DMS153 treated with DMSO at 0.1 percent for 48 hours (cell line): ENCODE measurements around the gene CGGBP1.

Experiments used
- DNase-seq: peaks from one replicate; lab custom pipeline; 2025; ENCODE audit not compliant: unreplicated experiment; lab: John Stamatoyannopoulos, UW

The CGGBP1 gene, protein sequence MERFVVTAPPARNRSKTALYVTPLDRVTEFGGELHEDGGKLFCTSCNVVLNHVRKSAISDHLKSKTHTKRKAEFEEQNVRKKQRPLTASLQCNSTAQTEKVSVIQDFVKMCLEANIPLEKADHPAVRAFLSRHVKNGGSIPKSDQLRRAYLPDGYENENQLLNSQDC

DNA sequence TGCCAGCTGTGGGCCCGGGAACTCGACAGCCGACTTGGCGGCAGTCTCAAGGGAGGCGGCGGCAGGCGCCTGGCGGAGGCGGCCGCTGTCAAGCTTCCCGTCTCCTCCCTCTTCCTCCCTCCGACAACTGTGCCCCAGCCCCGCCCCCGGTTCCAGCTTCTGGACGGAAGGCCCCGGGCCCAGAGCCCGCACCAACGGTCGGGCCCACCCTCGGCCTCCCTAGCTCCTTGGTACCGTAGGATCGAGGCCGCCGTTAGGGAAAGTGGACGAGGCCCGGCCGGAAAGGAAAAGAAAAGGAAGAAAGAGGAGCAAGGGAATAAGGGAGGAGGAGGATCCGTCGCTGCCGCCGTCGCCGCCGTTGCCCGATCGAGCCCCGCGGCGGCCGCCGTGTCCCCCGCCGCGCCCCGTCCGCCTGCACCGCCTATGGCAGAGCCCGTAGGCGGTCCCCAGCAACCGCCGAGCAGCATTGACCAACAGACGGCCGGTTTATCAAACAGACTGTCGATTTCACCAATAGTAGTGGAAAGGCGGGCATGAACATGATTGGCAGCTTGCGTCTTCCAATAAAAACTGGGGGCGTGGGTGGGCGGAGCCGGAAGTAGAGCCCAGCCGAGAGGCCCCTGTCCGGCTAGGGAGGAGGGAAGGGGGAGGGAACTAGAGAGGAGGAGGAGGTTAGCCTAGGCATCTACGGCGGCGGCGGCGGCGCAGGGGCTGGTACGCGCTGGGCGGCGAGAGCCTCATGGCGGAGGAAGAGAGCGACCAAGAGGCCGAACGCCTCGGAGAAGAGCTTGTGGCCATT, at the start of gene CGGBP1, which contains the start of gene ZNF654:
Gene CGGBP1, minus strand, starts transcription at position 425 of the 799 bp plus-strand sequence. CDS start 3,029 bp downstream, outside the sequence.
Gene ZNF654, plus strand, starts transcription at position 675 of the 799 bp plus-strand sequence. Its CDS starts 65 bp downstream, at position 740.
- peak; percentile 89 for DNase-seq

DNA sequence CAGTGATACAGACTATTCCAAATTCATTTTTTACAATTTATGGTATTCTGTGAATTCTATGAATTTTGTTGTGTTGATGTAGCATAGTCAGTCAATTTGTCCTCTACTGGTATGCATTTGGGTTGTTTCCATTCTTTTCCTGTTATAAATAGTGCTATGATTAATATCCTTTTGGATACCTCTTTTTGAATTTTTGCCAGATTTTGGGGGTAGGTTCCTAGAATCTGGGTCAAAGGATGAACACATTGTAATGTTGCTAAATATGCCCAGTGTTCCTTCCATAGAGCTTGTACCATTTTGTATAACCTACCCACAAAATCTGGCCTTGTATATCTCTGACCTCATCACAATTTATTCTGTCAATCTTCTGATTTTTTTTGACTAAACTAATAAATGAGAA, 46.5 kb upstream of the CGGBP1 start:
- DNase-seq: no peak

DNA sequence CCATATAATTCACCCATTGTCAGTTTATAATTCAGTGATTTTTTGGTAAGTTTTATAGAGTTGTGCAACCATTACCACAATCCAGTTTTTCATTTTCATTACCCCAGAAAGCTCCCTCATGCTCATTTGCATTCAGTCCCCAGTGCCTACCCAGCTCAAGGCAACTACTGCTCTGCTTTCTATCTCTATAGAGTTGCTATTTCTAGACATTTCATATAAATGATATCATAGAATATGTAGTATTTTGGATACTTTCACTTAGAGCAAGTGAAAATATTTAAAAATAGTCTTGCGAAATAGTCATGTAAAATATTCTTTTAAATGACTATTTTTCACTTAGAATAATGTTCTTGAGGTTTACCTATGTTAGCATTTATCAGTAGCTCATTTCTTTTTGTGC, 42.3 kb upstream of the CGGBP1 start:
- DNase-seq: no peak

DNA sequence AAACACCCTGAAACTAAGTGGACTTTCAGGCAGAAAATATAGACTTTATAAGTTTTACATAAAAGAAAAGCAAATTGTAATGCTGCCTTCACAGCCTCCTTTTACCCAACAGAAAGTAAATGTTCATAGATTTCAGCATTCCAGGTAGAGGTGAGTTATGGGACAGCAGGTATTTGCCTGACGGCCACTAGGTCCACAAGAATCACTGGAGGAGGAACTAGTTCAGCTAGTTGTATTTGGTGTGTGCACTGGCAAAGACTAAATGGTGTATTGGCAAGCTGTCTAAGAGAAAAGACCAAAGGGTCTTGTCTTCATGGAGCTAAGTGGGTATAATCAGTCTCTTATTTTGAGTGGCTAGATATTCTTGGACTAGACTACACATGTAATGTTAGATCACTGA, 34.5 kb upstream of the CGGBP1 start:
- DNase-seq: no peak

DNA sequence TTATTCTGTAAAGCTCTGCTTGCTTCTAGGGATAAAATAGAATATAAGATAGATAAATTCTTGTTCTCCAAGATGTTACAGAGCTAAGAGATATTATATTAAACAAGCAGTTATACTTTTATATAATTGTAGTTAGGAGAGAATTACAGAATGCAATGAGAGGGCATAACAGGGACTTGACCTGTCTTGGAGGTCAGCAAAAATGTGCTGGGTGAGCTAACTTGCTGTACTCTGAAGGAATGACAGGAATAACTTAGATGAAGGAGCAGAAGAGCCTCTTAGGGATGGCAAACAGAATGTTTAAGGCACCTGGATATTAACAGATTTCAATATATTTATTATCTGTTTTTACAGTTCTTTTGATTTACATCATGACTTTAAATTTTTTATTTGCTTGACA, 33.5 kb upstream of the CGGBP1 start:
- DNase-seq: no peak

DNA sequence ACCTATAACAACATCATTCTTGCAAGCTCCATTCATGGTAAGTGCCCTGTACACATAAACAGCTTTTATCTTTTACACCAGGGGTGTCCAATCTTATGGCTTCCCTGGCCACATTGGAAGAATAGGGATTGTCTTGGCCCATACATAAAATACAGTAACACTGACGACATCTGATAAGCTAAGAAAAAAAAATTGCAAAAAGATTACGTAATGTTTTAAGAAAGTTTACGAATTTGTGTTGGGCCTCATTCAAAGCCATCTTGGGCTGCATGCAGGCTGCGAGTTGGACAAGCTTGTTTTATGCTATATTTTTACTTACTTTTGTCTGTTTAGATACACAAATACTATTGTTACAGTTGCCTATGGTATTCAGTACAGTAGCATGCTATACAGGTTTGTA, 31.9 kb upstream of the CGGBP1 start:
- DNase-seq: no peak

DNA sequence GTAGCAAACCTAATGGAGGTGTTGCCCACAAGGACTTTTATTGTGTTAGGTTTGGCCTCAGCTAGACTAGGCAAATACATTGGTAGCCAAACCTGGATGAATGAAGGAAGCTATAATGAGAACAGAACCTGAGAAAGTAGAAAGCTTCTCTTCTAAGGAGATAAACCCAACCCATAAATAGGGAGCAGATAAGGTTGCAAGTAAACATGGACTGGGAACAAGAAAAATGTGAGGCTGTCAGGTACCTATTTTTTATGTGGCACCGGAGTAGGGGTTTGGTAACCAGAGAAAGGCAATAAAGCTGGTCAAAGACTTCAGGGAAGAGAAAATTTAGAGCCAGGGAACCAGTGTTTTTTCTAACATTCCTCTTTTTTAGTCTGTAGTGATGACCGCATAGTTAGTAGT, 25.3 kb upstream of the CGGBP1 start:
- DNase-seq: no peak

DNA sequence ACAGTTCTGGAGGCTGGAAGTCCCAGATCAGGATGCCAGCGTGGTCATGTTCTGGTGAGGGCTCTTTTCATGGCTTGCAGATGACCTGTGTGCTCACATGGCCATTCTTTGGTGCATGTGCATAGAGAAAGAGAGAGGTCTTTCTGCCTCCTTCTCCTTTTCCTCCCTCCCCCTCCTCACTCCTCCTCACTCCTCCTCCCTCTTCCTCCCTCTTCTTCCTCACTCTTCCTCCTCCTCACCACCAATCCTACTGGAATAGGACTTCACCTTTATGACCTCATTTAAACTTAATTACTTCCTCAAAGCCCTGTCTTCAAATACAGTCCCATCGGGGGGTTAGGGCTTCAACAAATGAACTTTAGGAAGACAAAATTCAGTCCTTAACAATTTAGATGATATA, 24.0 kb upstream of the CGGBP1 start:
- DNase-seq: no peak

DNA sequence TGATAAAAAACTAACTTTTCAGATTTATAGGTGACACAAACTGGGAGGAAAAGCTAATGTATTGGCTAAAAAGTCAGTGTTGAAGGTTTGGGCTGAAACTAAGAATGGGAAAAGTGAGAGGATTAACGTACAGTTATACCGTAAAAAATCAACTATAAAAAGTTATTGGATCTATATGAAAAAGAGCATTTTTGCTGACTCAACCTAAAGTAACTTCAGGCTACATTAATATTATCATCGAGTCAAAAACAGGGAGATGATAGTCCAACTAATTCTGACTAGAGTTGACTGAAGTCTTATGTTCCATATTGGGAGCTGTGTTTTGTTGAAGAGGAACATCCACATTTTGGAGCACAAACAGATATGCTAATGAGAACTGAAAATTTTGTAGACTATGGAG, 20.1 kb upstream of the CGGBP1 start:
- no peak for DNase-seq

DNA sequence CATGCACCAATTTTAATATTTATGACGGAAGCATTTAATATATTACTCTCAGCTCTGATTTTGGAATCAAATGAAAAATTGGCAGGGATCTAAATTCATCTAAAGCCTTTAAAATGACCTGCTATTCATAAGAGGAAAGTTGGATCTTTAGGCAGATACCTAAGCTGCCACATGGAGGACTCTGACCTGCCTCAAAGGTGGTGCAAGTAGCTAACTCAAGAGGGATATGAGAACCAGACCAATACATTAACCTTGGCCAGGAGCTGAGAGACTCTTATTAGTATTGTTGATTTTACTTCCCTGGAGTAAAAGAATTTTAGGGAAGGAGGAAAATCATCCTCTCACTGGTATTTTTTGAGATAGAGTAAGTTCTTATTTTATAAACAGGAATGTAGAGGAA, 17.9 kb upstream of the CGGBP1 start:
- no peak for DNase-seq

DNA sequence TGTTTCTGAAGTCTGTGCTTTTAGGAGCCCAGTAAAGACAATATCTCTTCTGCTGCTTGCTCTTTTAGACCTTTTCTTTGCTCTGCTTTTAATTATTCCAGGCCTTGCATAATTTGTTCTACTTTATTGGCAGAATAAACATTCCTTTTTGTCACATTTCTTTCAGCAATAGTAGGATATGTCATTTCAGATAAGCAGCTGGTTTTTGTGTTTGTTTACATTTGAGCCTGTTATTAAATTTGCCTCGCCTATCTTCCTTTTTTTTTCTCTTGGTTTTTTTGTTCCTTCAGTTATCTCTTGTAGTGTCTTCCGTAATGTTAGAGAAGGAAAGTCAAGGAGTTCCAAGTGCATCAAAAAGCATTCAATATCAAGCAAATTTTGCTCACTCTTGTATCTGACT, 16.7 kb upstream of the CGGBP1 start:
- no peak for DNase-seq

DNA sequence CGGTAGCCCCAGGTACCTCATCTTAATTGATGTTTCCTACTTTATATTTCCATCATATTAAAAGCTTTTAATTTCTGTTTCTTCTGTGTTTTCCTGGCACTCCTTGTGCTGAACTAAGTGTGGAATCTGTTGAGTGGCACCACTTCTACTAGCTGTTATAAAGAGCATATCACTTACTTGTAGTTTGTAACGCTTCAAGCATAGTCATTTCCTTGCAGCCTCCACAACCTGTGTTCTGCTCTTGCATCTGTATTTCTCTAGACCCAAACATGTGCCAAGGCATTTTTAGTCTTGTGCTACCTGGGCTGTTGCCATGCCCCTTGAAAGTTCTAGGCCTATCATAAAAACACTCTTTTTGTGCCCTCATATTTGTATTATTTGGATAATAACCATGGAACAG, 16.3 kb upstream of the CGGBP1 start:
- DNase-seq: no peak

DNA sequence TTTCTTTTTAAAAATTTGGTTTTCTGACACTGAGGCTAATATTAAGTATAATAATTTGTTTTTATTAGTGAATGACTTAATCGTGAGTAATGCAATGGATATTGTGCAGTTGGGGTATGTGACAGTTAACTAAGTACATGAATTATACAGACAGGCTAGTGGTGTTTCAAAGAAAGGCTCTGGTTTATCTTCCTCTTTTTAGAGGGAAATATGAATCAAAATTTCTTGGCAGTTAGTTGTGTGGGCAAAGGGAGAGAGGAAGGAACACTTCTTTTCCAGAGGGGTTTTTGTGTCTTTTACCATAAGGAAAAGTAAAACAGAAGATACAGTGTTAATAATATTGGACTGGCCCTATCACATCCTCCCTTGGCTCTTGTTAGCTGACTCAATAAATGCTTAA, 2.9 kb upstream of the CGGBP1 start:
- no peak for DNase-seq

DNA sequence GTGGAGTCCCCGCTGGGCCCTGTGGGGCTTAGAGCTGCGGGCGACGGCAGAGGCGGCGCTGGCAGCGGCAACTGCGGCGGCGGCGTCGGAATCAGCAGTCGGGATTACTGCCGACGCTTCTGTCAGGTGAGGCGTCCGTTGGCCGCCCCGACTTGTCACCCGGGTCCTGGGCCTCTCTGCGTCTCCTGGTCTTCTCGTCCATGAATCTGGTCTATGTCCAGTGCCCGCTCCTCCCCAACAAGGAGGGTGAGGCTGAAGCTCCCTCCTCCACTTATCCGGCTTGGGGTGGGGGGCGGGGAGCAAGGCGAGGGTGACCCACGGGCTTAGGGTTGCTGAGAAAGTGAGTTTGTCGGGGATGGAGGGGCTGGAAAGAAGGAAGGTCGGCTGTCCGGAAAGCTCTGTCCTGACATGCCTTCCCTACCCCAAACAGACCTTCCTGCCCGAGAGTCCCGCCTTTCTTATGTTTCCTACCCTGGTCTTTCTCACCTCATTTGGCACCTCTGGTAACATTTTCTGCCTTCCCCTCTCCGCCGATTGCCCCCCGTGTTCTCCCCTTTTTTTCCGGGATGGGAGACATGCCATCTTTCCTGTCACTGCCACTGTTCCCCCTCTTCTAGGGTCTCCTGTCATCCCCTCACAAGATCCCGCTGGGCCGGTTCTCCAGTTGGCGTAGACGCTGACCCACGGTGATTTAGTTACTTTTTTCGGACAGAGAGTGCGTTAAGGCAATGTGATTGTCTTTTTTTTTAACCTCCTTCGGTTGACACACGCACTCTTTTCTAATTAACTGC, 770 bp upstream of the CGGBP1 start:
- DNase-seq: no peak

DNA sequence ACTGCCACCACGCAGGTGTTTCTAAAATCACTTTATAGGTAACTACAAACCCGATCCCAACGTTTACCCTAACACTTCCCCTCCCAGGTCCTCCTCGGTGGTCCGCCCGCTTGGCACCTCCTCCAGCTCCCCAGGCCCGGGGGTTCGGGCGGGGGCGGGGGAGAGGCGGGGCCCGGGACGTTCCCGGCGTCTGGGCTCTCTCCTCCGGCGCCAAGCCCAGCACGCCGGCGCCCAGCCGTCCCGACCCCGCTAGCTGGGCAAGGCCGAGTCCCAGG, 562 bp downstream of the CGGBP1 start:
- no peak for DNase-seq

DNA sequence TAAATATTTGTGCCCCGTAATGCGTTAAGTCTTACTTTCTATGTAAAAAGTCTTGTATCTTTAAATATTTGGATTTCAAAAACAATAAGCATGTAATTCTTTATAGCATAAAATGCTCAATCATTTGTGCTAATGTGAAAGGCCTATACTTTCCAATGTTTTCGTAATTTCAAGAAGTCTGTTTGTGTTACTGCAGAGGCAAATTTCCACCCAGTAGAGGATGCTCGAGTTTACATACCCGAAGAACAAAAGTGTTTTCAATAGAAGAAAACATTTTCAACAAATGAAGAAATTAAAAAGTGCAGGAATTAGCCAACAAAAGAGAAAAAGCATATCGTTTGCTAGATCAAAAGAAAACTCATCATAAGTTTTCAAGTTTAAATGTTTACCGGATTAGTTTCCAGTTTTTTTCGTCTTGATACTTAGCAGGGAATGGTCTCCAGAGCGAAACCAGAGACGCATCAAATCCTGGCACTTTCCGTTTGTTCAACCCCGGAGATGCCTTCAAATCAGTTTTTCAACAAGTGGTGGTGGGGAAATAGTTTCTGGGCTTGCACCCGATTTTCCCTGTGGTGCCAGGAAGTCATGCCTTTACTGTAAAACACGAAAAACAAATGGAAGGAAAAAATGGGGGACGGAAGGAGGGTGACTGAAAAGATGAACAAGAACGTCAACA, 1.0 kb downstream of the CGGBP1 start:
- no peak for DNase-seq

DNA sequence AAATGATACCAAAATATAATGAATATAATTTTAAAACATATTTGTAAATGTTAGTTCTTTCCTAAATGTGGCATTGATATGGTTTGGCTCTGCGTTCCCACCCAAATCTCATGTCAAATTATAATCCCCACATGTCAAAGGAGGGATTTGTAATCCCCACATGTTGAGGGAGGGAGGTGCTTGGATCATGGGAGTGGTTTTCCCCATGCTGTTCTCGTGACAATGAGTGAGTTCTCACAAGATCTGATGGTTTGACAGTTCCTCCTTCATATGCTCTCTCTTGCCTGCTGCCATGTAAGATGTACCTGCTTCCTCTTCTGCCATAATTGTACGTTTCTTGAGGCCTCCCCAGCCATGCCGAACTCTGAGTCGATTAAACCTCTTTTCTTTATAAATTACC, 12.0 kb downstream of the CGGBP1 start:
- no peak for DNase-seq

DNA sequence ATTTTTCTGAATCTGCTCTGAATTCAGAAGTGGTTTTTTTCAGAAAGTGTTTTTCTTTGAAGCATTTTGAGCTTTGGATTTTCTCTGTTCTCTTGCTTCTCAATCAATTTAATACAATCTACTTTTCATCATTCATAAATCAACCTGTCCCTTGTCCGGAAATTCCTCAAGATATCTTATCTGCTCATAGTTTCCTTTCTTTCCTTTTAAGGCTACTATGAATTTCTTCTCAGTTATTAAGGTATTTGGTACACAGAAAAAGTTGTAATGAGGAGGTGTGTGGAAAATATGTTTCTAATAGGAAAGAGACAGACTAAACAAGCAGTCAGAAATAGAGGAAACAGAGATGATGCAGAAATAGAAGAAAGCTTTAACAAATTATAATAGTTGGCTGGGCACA, 14.4 kb downstream of the CGGBP1 start:
- no peak for DNase-seq

DNA sequence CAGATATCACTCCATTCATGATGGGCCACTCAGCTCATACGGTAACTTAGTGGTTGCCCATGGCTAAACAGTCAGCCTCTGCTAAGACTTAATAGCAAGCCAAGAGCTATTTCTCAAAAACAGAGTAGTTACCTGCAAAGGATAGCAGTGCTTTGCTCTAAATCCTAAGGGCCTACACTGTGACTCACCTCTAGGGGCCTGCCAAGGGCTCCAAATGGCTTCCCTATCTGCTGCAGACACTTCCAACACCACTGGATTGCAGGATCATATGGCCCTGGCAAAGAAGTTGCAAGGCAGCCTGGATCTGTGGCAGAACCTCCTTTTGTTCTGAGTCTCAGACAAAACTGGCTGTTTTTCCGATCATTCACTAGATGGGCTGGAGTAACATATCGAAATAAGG, 17.8 kb downstream of the CGGBP1 start:
- DNase-seq: no peak

DNA sequence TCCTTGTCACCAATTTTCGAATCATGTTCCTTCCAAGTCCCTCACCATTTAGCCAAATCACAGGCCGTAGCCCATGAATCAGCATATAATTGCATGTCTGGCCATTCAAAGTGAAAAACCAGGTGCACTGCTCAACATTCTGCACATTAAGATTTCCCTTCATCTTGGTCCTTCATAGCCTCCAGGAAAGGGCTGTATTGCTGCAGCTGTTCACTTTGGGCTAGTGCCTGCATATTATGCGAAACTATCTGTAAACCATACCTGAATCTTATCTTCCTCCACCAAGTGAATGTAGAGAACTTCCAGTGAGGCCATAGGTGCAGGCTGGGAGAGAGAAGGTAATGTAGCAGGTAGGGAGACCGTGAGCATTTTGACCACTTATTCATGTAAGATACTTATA, 18.3 kb downstream of the CGGBP1 start:
- DNase-seq: no peak

DNA sequence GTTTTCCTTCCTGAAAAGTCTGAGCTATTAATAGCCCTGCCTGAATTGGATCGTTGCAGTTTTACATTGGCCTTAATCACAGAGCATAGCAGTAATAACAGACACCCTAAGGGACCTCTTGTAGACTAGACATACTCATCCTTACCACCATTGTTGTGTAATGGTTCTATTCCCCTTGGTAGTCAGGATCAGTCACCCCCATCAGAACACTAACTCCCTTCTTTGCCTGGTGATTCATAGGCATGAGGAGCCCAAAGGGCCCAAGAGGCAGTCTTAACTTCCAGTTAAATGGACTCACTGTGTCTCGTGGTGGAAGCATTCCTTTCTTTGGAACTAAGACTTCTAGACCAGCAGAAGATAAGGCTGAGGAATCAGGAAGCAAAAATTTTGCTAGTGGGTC, 20.2 kb downstream of the CGGBP1 start:
- no peak for DNase-seq

DNA sequence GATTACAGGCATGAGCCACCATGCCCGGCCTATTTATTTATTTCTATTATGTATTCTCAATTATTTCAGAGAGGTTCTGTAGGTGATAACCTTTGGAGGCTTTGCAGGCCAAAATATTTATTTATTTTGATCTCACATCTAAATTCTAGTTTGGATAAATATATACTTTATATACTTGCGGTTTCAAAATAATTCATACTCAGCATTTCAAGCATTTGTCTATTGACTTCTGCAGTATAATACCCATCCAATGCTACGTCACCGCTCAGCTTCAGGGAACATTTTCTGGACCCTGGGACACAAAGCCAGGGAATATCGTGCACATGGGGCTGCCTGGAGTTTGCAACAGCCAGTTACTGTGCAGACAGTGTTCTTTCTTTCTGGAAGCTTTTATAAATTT, 22.6 kb downstream of the CGGBP1 start:
- DNase-seq: no peak
